B cell (primary cell): ENCODE measurements around the gene NEUROD1.

ENCODE experiments used
- CTCF ChIP-seq: fragments of 200-600 bp; IDR thresholded peaks from one replicate; pipeline ENCODE4 v1.8.0; 2022; ENCODE audit warnings: antibody characterized with exemption, mild to moderate bottlenecking
- EZH2 ChIP-seq: IDR thresholded peaks from 2 replicates; pipeline ENCODE4 v1.6.1; 2012; ENCODE audit warnings: borderline replicate concordance, low read depth, mild to moderate bottlenecking, moderate library complexity, low read length; ENCODE audit not compliant: insufficient read depth, poor library complexity, severe bottlenecking

- TF ChIP-seq CTCF (no peak), EZH2 (no peak)
Measured at GRCh38 chr2:181675254-181675653, 5.1 kb downstream of the NEUROD1 start.
